Immature natural killer cell (primary cell): ENCODE data around the gene UBASH3A. TPM values are rescaled to one million over a fixed set of nuclear protein-coding genes. Genes with fewer than 3 reads are reported as not detected.

ENCODE experiments used
- DNase-seq, 3 donors: peaks; one replicate each; pipeline ENCODE4 v3.0.0; 2022; ENCODE audit warnings: mixed read lengths in 1 of 3
- H3K27ac Mint-ChIP-seq, 6 donors: one replicate each; pipeline ENCODE4 v1.8.0; 2020; ENCODE audit warnings: mixed read lengths in 6 of 6, mild to moderate bottlenecking in 5 of 6, inconsistent platforms in 4 of 6, moderate library complexity in 3 of 6
- H3K27me3 Mint-ChIP-seq, 3 donors: one replicate each; pipeline ENCODE4 v1.8.0; 2020 to 2021; ENCODE audit warnings: low read depth in 3 of 3, mild to moderate bottlenecking in 3 of 3, mixed read lengths in 3 of 3, moderate library complexity in 3 of 3, inconsistent platforms in 1 of 3
- H3K36me3 Mint-ChIP-seq, 3 donors: one replicate each; pipeline ENCODE4 v1.8.0; 2020; ENCODE audit warnings: mixed read lengths in 3 of 3, inconsistent platforms in 2 of 3, mild to moderate bottlenecking in 2 of 3
- H3K4me1 Mint-ChIP-seq, 2 donors: one replicate each; pipeline ENCODE4 v1.8.0; 2020; ENCODE audit warnings: inconsistent platforms in 2 of 2, mild to moderate bottlenecking in 2 of 2, mixed read lengths in 2 of 2, moderate library complexity in 1 of 2
- H3K4me3 Mint-ChIP-seq, 5 donors: one replicate each; pipeline ENCODE4 v1.8.0; 2020; ENCODE audit warnings: mild to moderate bottlenecking in 5 of 5, mixed read lengths in 5 of 5, inconsistent platforms in 3 of 5, moderate library complexity in 3 of 5
- H3K9me3 Mint-ChIP-seq, 6 donors: one replicate each; pipeline ENCODE4 v1.8.0; 2020; ENCODE audit warnings: mild to moderate bottlenecking in 6 of 6, mixed read lengths in 6 of 6, inconsistent platforms in 4 of 6, moderate library complexity in 3 of 6
- polyA plus RNA-seq, 3 donors: library from polyadenylated mRNA; unstranded; fragments of 300-500 nt; fragmentation: Illumina TruSeq; gene quantifications; one replicate each; pipeline ENCODE4 v1.2.3, GENCODE V29; 2021

UBASH3A gene
- polyA plus RNA-seq, 3 donors from 2014 or later: 0.38 to 0.58 TPM; not detected in 1

GRCh38 chr21:42459546-42460215 lies 56.0 kb downstream of the UBASH3A start:
- Mint-ChIP-seq H3K9me3 (peaks cover 0 to 2% (median 0%) of the 10 kb centered on the region in 6 donors), H3K4me1 (peaks cover 16 to 20% of the 10 kb centered on the region in 2 donors), H3K36me3 (no peaks in the 10 kb centered on the region), H3K27ac (peak overlapping the region in 1 of 6 donors; percentile 34), H3K4me3 (no peak overlapping the region), H3K27me3 (peaks cover 6 to 13% (median 8%) of the 10 kb centered on the region in 3 donors)
- no peak for DNase-seq

DNA sequence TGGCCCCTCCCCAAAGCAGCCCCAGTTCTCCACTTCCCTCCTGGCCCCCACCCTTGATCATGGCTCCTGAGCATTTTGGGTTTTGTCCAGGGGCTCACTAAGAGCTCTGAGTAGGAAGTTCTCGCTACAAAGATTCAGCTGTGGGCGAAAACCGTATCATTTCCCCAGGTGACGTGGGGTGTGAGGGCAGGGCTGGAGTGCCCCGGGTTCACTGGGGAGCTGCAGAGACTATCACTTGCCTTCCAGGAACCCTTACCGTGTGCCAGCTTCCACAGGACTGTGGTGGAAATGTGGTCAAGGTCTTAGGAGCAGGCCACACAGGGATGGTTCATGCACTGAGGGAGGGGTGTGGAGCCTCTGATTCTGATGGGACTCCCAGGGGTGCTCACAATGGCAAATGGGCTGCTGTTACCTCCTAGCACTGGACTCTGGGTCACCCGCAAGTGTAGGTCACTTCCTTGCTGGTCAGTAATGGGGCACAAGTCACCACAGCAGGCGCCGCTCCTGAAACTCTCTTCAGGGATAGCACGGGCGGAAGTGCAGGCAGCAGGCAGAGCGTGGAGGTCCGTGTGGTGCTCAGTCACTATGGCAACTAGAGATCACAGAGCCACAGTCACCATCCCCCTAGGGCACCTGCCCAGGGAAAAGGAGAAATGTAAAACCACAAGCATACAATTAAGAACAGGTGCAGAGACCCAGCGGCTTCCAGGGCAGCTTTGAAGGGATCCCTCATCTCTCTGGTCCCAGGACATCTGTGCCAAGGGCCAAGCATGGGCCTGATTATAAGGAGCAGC lies 56.9 kb downstream of the UBASH3A start:
- peaks cover 25 to 29% of the 10 kb centered on the region in 2 donors for H3K4me1 Mint-ChIP-seq

DNA sequence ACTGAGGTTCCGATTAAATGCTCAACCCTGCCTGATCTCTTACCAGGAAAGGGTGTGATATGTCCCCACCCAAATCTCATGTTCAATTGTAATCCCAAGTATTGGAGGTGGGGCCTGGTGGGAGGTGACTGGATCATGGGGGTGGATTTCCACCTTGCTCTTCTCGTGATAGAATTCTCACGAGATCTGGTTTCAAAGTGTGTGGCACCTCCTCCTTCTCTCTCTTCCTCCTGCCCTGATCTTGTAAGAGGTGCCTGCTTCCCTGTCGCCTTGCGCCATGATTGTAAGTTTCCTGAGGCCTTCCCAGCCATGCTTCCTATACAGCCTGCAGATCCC lies 57.5 kb downstream of the UBASH3A start:
- peaks cover 13 to 17% (median 15%) of the 10 kb centered on the region in 3 donors for H3K27me3 Mint-ChIP-seq
- DNase-seq: no peak
- peak overlapping the region in 4 of 6 donors; percentile 34 to 87 (median 44) for H3K27ac Mint-ChIP-seq
- peaks cover 28 to 34% of the 10 kb centered on the region in 2 donors for H3K4me1 Mint-ChIP-seq
- no peak overlapping the region for H3K4me3 Mint-ChIP-seq
- H3K36me3 Mint-ChIP-seq: no peaks in the 10 kb centered on the region
- H3K9me3 Mint-ChIP-seq: no peaks in the 10 kb centered on the region

More for the DNA sequence above, 56.9 kb downstream of the UBASH3A start:
- Mint-ChIP-seq H3K27me3 (peaks cover 10 to 16% (median 15%) of the 10 kb centered on the region in 3 donors), H3K4me3 (no peak overlapping the region), H3K9me3 (peaks cover 0 to 2% (median 0%) of the 10 kb centered on the region in 6 donors), H3K36me3 (no peaks in the 10 kb centered on the region), H3K27ac (peak overlapping the region in 3 of 6 donors; percentile 14 to 34 (median 25))
- DNase-seq: peak in 1 of 3 donors; percentile 16

GRCh38 chr21:42461881-42462877 lies 58.5 kb downstream of the UBASH3A start:
- DNase-seq: no peak
- Mint-ChIP-seq H3K27me3 (peaks cover 13 to 17% (median 13%) of the 10 kb centered on the region in 3 donors), H3K27ac (peak overlapping the region in 4 of 6 donors; percentile 8 to 90 (median 50)), H3K4me1 (peaks cover 33 to 38% of the 10 kb centered on the region in 2 donors), H3K9me3 (no peaks in the 10 kb centered on the region), H3K36me3 (no peaks in the 10 kb centered on the region), H3K4me3 (no peak overlapping the region)

DNA sequence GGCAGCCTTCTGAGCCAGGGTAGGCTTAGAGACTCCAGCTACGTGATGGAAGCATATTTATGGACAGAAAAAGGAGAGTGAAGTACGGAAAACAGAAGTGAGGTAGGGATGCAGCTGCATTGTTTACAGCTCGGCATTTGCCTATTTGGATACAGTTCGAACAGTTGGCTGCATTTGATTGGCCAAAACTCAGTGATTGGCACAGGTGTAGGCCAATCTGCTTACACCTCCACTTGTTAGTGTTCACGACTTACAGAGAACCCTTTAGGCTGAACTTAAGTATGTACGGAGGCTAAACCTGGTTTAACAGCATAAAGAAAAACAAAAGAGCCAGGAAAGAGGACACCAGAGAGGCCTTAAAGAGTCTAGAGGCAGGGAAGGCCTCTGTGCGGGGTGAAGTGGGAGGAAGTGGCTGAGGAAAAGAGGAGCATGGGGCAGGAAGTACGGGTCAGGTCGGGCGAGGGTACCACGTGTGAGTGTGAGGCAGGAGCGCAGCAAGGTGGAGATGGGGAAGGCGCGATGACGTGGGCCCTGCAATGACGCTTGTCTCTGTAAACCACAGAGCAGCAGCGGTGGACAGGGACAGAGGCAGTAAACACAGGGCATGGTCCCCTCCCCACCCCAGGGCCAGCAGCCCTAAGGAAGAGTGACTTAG lies 60.3 kb downstream of the UBASH3A start:
- DNase-seq: peak; percentile 83 to 88 (median 84)
- peak overlapping the region; percentile 40 to 83 (median 68) for H3K4me3 Mint-ChIP-seq
- no peaks in the 10 kb centered on the region for H3K36me3 Mint-ChIP-seq
- H3K4me1 Mint-ChIP-seq: peaks cover 39 to 45% of the 10 kb centered on the region in 2 donors
- H3K27me3 Mint-ChIP-seq: peaks cover 15 to 16% (median 15%) of the 10 kb centered on the region in 3 donors
- H3K9me3 Mint-ChIP-seq: no peaks in the 10 kb centered on the region
- peak overlapping the region; percentile 85 to 96 (median 88) for H3K27ac Mint-ChIP-seq

DNA sequence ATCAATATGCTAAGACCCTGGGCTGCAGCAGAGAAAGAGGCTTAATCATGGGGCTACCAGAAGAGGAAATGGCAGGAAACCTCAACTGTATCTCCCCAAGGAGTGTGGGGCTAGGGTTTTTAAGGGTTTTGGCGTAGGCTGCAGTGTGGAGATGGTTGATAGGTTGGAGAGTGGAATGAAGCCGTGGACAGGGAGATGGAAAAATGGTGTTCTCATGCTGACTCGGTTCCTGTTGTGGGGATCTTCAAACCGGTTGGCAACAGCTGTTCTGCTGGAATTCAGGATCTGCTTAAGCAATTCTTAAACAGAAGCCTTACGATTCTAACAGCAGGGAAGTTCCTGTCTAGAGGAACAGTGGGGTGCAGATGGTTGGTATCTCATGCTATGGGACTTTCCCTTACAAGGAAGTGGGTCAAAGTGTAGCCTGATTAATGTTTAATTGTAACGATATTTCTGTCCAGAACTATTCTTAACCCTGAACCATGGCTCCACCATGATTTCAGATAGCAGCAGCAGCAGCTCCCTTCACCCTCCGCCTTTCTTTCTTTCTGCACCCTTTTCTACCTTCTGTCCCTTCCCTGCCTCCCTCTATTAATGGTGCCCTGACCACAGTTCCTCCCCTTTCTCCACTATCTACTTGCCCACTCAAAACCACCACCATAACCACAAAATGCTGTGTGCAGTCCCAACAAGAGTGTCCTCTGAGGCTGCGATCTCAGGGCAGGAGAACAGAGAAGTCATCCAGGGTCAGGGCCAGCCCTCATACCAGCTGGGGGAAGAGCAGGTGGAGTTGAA lies 61.5 kb downstream of the UBASH3A start:
- no peaks in the 10 kb centered on the region for H3K36me3 Mint-ChIP-seq
- peak in 2 of 3 donors; percentile 16 to 26 for DNase-seq
- peak overlapping the region; percentile 58 to 96 (median 88) for H3K27ac Mint-ChIP-seq
- peaks cover 14 to 17% (median 16%) of the 10 kb centered on the region in 3 donors for H3K27me3 Mint-ChIP-seq
- peak overlapping the region in 4 of 5 donors; percentile 15 to 48 (median 25) for H3K4me3 Mint-ChIP-seq
- no peaks in the 10 kb centered on the region for H3K9me3 Mint-ChIP-seq
- peaks cover 39 to 45% of the 10 kb centered on the region in 2 donors for H3K4me1 Mint-ChIP-seq

- Mint-ChIP-seq H3K36me3 (no peaks in the 10 kb centered on the region), H3K4me3 (peak overlapping the region in 2 of 5 donors; percentile 20 to 48), H3K27me3 (peaks cover 12 to 18% (median 16%) of the 10 kb centered on the region in 3 donors), H3K9me3 (no peaks in the 10 kb centered on the region), H3K27ac (peak overlapping the region in 5 of 6 donors; percentile 85 to 96 (median 88)), H3K4me1 (peaks cover 39 to 45% of the 10 kb centered on the region in 2 donors)
- no peak for DNase-seq
Observed at GRCh38 chr21:42465803-42466127, 62.1 kb downstream of the UBASH3A start.

DNA sequence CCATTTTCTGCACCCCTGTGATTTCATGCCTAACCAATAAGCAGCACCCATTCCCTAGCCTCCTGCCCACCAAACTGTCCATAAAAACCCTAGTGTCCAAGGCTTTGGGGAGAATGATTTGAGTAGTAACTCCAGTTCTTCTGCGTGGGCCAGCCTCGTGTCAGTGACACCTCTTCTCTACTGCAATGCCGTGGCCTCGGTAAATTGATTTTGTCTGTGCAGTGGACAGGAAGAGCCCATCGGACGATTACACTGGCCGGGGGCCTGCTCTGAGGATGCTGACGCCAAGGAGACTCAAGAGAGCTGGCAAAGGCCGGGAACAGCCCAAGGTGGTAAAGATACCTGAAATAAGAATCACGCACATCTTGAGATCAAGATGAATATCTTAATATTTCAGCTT lies 63.0 kb downstream of the UBASH3A start:
- peaks cover 39 to 45% of the 10 kb centered on the region in 2 donors for H3K4me1 Mint-ChIP-seq
- H3K27me3 Mint-ChIP-seq: peaks cover 11 to 18% (median 15%) of the 10 kb centered on the region in 3 donors
- peak overlapping the region in 2 of 5 donors; percentile 7 to 21 for H3K4me3 Mint-ChIP-seq
- no peaks in the 10 kb centered on the region for H3K9me3 Mint-ChIP-seq
- peak overlapping the region in 4 of 6 donors; percentile 0 to 85 (median 58) for H3K27ac Mint-ChIP-seq
- DNase-seq: no peak
- H3K36me3 Mint-ChIP-seq: no peaks in the 10 kb centered on the region

DNA sequence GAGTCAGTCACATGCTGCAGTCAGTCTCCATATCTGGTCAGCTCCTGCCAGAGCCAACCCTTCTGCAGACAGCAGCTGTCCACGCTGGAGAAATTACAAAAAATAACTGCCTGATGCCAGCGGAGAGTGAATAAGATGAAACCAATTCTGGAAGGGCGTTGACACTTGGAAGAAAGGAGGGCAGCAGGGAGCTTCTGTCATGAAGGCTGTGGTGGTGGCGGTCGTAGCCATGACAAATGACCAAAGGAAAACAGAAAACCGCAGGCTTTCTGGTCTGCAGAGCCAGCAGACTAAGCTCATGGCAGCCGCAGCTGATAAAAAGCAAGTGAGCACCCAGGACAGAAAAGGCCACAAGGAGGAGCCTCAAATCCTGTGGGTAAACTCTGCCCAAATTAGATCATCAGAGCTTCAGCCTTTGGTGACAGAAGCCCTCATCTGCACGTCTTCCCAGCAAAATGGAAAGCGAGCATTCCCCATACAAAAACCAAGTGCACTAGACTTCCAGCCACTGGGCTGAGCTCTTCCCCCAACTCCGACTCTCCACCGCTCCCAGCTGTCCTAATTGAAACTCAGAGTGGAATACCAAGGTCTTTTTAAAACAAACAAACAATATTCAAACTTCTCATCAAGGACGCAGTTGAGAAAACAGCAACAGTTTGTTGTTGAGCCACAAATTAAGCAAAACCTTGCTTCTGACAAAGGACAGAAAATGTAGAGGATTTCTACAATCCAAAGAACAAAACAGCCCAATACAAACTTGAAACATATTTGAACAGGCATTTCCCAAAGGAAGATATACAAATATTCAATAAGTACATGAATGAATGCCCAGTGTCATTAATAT lies 63.7 kb downstream of the UBASH3A start:
- H3K27me3 Mint-ChIP-seq: peaks cover 11 to 18% (median 15%) of the 10 kb centered on the region in 3 donors
- no peaks in the 10 kb centered on the region for H3K36me3 Mint-ChIP-seq
- H3K27ac Mint-ChIP-seq: peak overlapping the region in 5 of 6 donors; percentile 0 to 85 (median 58)
- H3K9me3 Mint-ChIP-seq: no peaks in the 10 kb centered on the region
- H3K4me1 Mint-ChIP-seq: peaks cover 39 to 45% of the 10 kb centered on the region in 2 donors
- peak overlapping the region in 2 of 5 donors; percentile 7 to 21 for H3K4me3 Mint-ChIP-seq
- DNase-seq: peak; percentile 41 to 51 (median 46)

DNA sequence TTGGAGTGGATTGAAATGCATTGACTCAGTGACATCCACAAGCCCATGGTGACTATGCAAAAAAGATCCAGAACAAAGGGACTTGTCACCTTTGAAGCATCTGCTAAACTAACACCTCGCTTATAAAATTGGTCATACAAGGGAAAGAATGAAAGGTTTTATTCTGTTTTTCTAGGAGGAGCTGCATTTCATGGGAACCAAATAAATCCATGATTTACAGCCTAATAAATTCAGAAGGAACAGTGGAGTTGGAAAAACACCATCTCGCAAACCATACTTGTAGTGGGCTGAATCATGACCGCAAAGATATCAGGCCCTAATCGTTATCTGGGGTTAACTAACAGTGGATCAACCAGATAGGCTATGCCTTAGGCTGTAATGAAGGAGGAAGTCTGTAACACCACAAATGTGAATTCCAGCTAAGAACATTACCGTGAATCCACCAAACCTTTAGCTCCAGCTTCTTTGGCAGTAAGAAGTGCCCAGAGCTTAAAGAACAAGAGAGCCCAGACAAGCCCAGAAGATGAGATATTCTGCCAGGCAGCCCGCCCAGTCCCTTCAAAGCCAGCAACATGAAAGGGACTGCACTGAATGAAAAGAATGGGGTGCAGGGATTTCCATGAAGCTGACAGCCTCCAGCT lies 64.9 kb downstream of the UBASH3A start:
- no peak for DNase-seq
- Mint-ChIP-seq H3K36me3 (no peaks in the 10 kb centered on the region), H3K9me3 (no peaks in the 10 kb centered on the region), H3K4me1 (peaks cover 34 to 36% of the 10 kb centered on the region in 2 donors), H3K27ac (peak overlapping the region in 1 of 6 donors; percentile 27), H3K4me3 (no peak overlapping the region), H3K27me3 (peaks cover 11 to 18% (median 15%) of the 10 kb centered on the region in 3 donors)

DNA sequence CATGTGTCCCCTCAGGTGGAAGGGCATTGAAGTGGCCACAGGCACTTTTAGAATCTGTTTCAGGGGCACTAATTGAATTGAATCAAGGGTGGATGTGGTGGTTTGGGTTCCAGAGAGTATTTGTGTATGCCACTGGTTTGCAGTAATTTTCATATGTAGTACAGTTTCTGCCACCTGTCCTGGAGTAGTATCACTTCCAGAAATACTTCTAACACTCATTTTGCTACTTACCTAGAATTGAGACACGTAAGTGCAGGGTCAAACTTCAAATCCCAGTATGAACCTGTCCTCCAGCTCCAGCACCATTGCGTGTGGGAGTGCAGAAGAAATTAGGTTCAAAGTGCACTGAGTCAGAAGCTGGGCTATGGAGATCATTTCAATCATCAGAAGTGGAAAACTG lies 65.6 kb downstream of the UBASH3A start:
- no peak overlapping the region for H3K4me3 Mint-ChIP-seq
- peaks cover 27 to 29% of the 10 kb centered on the region in 2 donors for H3K4me1 Mint-ChIP-seq
- H3K27ac Mint-ChIP-seq: peak overlapping the region in 1 of 6 donors; percentile 33
- H3K36me3 Mint-ChIP-seq: no peaks in the 10 kb centered on the region
- H3K9me3 Mint-ChIP-seq: no peaks in the 10 kb centered on the region
- peaks cover 8 to 14% (median 10%) of the 10 kb centered on the region in 3 donors for H3K27me3 Mint-ChIP-seq
- no peak for DNase-seq
